ENCODE data around the gene DEFB118. TPM values are rescaled to one million over a fixed set of nuclear protein-coding genes. Genes with fewer than 3 reads are reported as not detected.

Gene DEFB118
- total RNA-seq, 1 experiment from 2014 or later: not detected

- no peak within 1 kb of the TSS for H3T11ph ChIP-seq (ENCODE audit: low read length)
- H3K79me1 ChIP-seq (ENCODE audit: insufficient read depth, low read depth, low read length, poor library complexity, severe bottlenecking): no peaks in the 10 kb centered on the region
- H3K27ac Mint-ChIP-seq: no peak within 1 kb of the TSS
- H3K9ac ChIP-seq (ENCODE audit: extremely low read depth, insufficient read length, low read length): no peak within 1 kb of the TSS
- no peak within 1 kb of the TSS for H3K4me3 Mint-ChIP-seq
- H3K27me3 Mint-ChIP-seq (ENCODE audit: low read depth): peaks cover 4% of the 10 kb centered on the region; the same call in 1 of the 2 replicates
- H2BK120ac ChIP-seq (ENCODE audit: low read depth, low read length, poor library complexity, severe bottlenecking): no peak within 1 kb of the TSS
- no peak within 1 kb of the TSS for H3K14ac ChIP-seq (ENCODE audit: insufficient read depth, low read length)
- no peaks in the 10 kb centered on the region for H3K4me1 ChIP-seq (ENCODE audit: insufficient read depth, low read length)
- H2BK5ac ChIP-seq (ENCODE audit: insufficient read length, low read length): no peak within 1 kb of the TSS
- DNase-seq: no peak
- no CpG with 5 or more reads among the region's 1 CpG for WGBS (ENCODE audit: extremely low coverage, insufficient read length, low lambda C conversion rate)
- no peak within 1 kb of the TSS for H2BK20ac ChIP-seq (ENCODE audit: low read depth, low read length, poor library complexity, severe bottlenecking)
- H3K23me2 ChIP-seq (ENCODE audit: insufficient read length, low read depth, low read length, poor library complexity, severe bottlenecking): peaks cover 4% of the 10 kb centered on the region
- no peak within 1 kb of the TSS for H2AK5ac ChIP-seq (ENCODE audit: insufficient read length, low read length)
- no peaks in the 10 kb centered on the region for H3K4me1 Mint-ChIP-seq
- peaks cover 85% of the 10 kb centered on the region for H3K9me3 ChIP-seq (ENCODE audit: control insufficient read depth, low read depth, low read length)
- H3K4ac ChIP-seq (ENCODE audit: low read depth, low read length): no peak within 1 kb of the TSS
- no peak within 1 kb of the TSS for H4K8ac ChIP-seq (replicated peaks; ENCODE audit: insufficient read length, low read depth, low read length)
- H3K23ac ChIP-seq (ENCODE audit: insufficient read length, low read depth, low read length): no peak within 1 kb of the TSS
- no peak within 1 kb of the TSS for H2BK12ac ChIP-seq (ENCODE audit: insufficient read length, low read depth, low read length)
- no peak within 1 kb of the TSS for H2AFZ ChIP-seq (ENCODE audit: low read length)
- no peak within 1 kb of the TSS for H3K4me2 ChIP-seq (ENCODE audit: insufficient read depth, insufficient read length, low read length)
- no peak within 1 kb of the TSS for H4K5ac ChIP-seq (ENCODE audit: insufficient read length, low read depth, low read length)
- peaks cover 0 to 54% (median 13%) of the 10 kb centered on the region in 3 experiments; a peak in 6 of 7 replicates for H3K36me3 Mint-ChIP-seq (ENCODE audit: insufficient read depth in 1 of 3, low read depth in 3 of 3)
- H3K27ac ChIP-seq (ENCODE audit: insufficient read length, low read depth, low read length): no peak within 1 kb of the TSS
- H3K9me3 Mint-ChIP-seq: peaks cover 86 to 91% of the 10 kb centered on the region in 2 experiments
- no peak within 1 kb of the TSS for H2BK15ac ChIP-seq (ENCODE audit: low read depth, low read length)
- no peak within 1 kb of the TSS for H3K18ac ChIP-seq (ENCODE audit: insufficient read length, low read depth, low read length)
- no peak for TF ChIP-seq CTCF (conservative IDR thresholded peaks at IDR 0.05)
- no peak within 1 kb of the TSS for H4K91ac ChIP-seq (ENCODE audit: insufficient read length, low read depth, low read length)
- H3K27me3 ChIP-seq (ENCODE audit: insufficient read depth, low read length): no peaks in the 10 kb centered on the region
- H4K20me1 ChIP-seq (ENCODE audit: control insufficient read depth, insufficient read depth, insufficient read length): no peaks in the 10 kb centered on the region
- H3K56ac ChIP-seq (ENCODE audit: insufficient read length, low read depth, low read length): no peak within 1 kb of the TSS
- no peaks in the 10 kb centered on the region for H3K79me2 ChIP-seq (ENCODE audit: insufficient read depth, low read length)
These were observed 22.1 kb downstream of the DEFB118 start, which contains the start of gene DEFB119 for GRCh38 chr20:31390490-31390889. Gene DEFB119 (minus strand): TSS chr20:31390590. CDS start chr20:31390483, 107 bp downstream.

Data from H9 (cell line).